AG04450 (cell line): ENCODE measurements around the gene SMC3. TPM values are rescaled to one million over a fixed set of nuclear protein-coding genes. Genes with fewer than 3 reads are reported as not detected.

ENCODE experiments used
- CTCF ChIA-PET: fragments of 300-600, 350-600 bp; formaldehyde crosslinking; extraction: SDS; loops from one replicate; lab custom pipeline; 2022; ENCODE audit warnings: antibody characterized with exemption, inconsistent platforms; lab: Charles Lee
- POLR2A ChIA-PET: fragments of 350-600 bp; formaldehyde crosslinking; extraction: SDS; loops from one replicate; lab custom pipeline; 2021; ENCODE audit warnings: antibody characterized with exemption, inconsistent platforms; lab: Yijun Ruan, JAX
- DNase-seq: peaks from one replicate; pipeline ENCODE4 v3.0.0-alpha.2; 2011; ENCODE audit warnings: low read depth, low spot score
- H3K27ac ChIP-seq: one replicate; pipeline ENCODE4 v1.5.1; 2012; ENCODE audit warnings: low read depth, low read length, control low read depth
- H3K27me3 ChIP-seq: one replicate; pipeline ENCODE4 v1.6.0; 2012; ENCODE audit warnings: low read length; ENCODE audit not compliant: control insufficient read depth, insufficient read depth
- H3K4me3 ChIP-seq: 2 replicates; pipeline ENCODE4 v1.5.1; 2011; ENCODE audit warnings: mild to moderate bottlenecking, low read depth, low read length, control low read depth
- H3K9me3 ChIP-seq: 2 replicates; pipeline ENCODE4 v1.5.1; 2012; ENCODE audit warnings: low read length; ENCODE audit not compliant: control insufficient read depth, insufficient read depth
- polyA plus RNA-seq: library from polyadenylated mRNA; depleted of rRNA; stranded (reverse); fragments of >200 nt; gene quantifications from 2 replicates; pipeline ENCODE4 v1.2.3, GENCODE V29; 2011
- TF ChIP-seq, protein P1 (sequence below): IDR thresholded peaks from 2 replicates; pipeline ENCODE4 v1.5.1; 2011; ENCODE audit warnings: low read depth, low read length, control low read depth, inconsistent platforms

Gene SMC3
- polyA plus RNA-seq, 1 experiment, result 26.2 TPM

DNA sequence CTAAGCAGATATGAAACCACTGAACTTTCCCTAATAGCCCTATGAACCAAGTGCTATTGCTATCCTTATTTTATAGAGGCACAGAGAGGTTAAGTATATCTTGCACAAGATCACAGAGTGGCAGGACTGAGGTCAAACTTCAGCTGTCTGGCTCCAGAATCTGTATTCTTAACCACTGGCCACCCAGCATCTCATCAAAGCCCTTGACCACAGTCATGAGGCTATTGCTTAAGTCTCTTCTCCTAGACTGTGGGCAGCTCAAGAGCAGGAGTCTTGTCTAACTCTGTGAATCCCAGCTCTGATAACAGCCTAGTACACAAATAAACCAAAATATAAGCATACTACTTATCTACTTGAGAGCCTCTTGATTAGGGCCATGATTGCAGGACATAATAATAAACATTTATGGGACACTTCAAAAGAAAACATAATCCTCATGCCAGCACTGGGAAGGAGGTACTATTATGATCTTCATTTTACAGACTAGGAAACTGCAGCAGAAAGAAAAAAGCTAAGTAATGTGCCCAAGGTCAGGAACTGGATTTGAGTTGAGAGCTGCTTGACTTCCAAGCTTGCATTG lies 22.4 kb upstream of the SMC3 start:
- TF ChIP-seq, protein P1, sequence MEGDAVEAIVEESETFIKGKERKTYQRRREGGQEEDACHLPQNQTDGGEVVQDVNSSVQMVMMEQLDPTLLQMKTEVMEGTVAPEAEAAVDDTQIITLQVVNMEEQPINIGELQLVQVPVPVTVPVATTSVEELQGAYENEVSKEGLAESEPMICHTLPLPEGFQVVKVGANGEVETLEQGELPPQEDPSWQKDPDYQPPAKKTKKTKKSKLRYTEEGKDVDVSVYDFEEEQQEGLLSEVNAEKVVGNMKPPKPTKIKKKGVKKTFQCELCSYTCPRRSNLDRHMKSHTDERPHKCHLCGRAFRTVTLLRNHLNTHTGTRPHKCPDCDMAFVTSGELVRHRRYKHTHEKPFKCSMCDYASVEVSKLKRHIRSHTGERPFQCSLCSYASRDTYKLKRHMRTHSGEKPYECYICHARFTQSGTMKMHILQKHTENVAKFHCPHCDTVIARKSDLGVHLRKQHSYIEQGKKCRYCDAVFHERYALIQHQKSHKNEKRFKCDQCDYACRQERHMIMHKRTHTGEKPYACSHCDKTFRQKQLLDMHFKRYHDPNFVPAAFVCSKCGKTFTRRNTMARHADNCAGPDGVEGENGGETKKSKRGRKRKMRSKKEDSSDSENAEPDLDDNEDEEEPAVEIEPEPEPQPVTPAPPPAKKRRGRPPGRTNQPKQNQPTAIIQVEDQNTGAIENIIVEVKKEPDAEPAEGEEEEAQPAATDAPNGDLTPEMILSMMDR, result no peak
- Histone ChIP-seq H3K9me3 (no peaks in the 10 kb centered on the region), H3K4me3 (no peak overlapping the region), H3K27ac (no peak overlapping the region), H3K27me3 (no peaks in the 10 kb centered on the region)
- ChIA-PET POLR2A (interaction anchor here (0.6 kb wide), 1 partner anchor 146 kb away, joined by 3 read pairs; no protein-coding TSS in a partner anchor), CTCF (interaction anchor here (1.0 to 8.3 kb wide), 10 partner anchors 8 to 1592 kb away, joined by 3 to 141 read pairs (median 8); partner anchors contain the start of gene SMNDC1)
- DNase-seq, result no peak

DNA sequence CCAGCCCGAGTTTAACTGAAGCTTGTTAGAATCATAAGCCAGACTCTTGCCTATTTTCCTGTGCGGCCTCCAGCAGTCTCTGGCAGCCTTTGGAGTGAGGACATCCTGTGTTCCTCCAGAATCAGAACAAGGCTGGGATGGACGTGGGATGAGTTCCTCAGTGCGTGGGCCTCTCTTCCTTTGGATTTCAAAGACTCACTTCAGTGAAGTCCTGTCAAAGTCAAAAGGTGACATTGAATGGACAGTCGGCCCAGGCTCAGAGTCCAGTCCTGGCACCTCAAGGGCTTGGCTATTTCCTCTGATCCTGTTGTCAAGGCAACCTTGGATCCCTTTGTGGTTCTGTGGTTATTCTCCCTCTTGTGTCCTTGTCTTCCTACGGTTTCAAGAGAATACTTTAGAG lies 21.4 kb upstream of the SMC3 start:
- no peaks in the 10 kb centered on the region for H3K9me3 ChIP-seq
- TF ChIP-seq, protein P1, result no peak
- no peak overlapping the region for H3K27ac ChIP-seq
- H3K27me3 ChIP-seq, result no peaks in the 10 kb centered on the region
- ChIA-PET CTCF (interaction anchor here (0.6 to 8.3 kb wide), 29 partner anchors 9 to 1591 kb away, joined by 3 to 141 read pairs (median 5); partner anchors contain the start of genes SMC3 and SMNDC1), POLR2A (no interaction called here)
- DNase-seq, result no peak
- no peak overlapping the region for H3K4me3 ChIP-seq

DNA sequence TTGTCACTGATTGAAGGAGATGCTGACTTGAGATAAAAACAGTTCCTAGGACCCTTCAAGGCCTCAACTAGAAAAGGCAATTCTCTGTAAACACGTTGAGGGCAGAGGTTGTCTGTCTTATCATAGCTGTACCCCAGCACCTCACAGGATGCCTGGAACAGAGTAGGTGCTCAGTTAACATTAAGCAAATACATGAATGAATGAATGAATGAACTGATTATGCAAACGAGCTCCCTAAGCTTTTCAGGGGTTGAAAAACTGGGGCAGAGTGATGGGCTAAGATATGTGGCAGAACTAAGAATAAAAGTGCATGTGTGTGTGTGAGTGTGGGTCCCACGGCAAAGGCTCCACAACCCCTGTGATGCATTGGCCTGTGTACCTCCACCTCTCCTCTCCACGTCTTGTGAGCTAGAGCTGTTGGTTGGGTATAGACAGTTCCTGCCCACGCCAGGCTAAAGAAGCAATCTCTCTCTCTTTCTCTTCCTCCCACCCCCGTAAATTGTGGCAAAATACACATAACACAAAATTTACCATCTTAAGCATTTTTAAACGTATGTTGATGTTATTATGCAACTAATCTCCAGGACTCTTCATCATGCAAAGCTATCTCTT lies 20.9 kb upstream of the SMC3 start:
- POLR2A ChIA-PET, result no interaction called here
- H3K4me3 ChIP-seq, result no peak overlapping the region
- H3K27me3 ChIP-seq, result no peaks in the 10 kb centered on the region
- no peaks in the 10 kb centered on the region for H3K9me3 ChIP-seq
- TF ChIP-seq, protein P1, result no peak
- CTCF ChIA-PET, result interaction anchor here (0.6 to 8.3 kb wide), 42 partner anchors 9 to 1591 kb away, joined by 3 to 141 read pairs (median 5); partner anchors contain the start of genes SMC3 and SMNDC1
- DNase-seq, result no peak
- no peak overlapping the region for H3K27ac ChIP-seq

DNA sequence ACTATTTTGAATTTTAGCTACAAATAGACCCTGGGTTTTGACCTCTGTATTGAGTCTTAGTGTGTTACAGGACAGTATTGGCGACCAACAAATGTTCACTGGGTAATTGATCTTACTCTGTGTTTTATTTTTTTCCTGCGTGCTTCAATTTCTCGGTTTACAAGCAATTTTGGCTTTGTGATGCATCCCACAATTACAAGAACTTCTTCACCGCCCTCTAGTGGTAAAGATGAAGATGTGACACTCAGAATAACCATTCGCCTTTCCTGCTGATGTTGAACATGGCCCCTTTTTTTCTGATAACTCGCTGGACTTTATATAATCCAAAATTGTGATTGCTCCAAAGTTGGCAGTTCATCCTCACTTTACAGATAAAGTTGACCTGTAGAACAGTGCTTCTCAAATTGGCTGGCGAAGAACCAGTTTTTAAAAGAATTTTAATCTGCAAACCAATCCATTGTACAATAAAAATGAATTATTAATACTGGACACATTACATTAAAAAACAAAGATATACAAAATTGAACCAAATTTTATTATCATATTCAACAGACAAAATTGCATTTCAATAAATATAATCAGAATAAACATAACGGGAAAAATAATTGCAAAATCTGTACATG lies 20.2 kb upstream of the SMC3 start:
- no peak for DNase-seq
- ChIA-PET POLR2A (no interaction called here), CTCF (interaction anchor here (0.6 to 8.3 kb wide), 42 partner anchors 10 to 350 kb away, joined by 3 to 141 read pairs (median 5); partner anchors contain the start of genes SMC3 and SMNDC1)
- no peaks in the 10 kb centered on the region for H3K27me3 ChIP-seq
- TF ChIP-seq, protein P1, result peak; percentile 83
- no peak overlapping the region for H3K27ac ChIP-seq
- H3K4me3 ChIP-seq, result no peak overlapping the region
- H3K9me3 ChIP-seq, result no peaks in the 10 kb centered on the region
